HepG2 (cell line): ENCODE results near the gene GPRIN2. TPM values are rescaled to one million over a fixed set of nuclear protein-coding genes. Genes with fewer than 3 reads are reported as not detected.

Source experiments
- ATAC-seq: fragments of 200-7000 bp; cut with Tn5 transposase; 3 replicates; pipeline ENCODE4 v1.9.1; 2020; ENCODE audit warnings: mild to moderate bottlenecking, moderate library complexity
- BruUV-seq: library from RNA; stranded (reverse); fragments of 400-500 nt; replicated peaks from 2 replicates; lab custom pipeline; 2021; lab: Mats Ljungman, UMichigan
- CTCF ChIA-PET: fragments of 300-600 bp; formaldehyde crosslinking; extraction: SDS; loops from one replicate; lab custom pipeline; 2021; ENCODE audit warnings: low total read pairs, inconsistent platforms, low intra/inter-chr PET ratio; lab: Yijun Ruan, JAX
- POLR2A ChIA-PET: fragments of 350-600 bp; sonication (Branson Sonifier 250); formaldehyde crosslinking; loops from one replicate; lab custom pipeline; 2020; ENCODE audit warnings: antibody characterized with exemption, inconsistent platforms; lab: Yijun Ruan, JAX
- DNase-seq: peaks from one replicate; pipeline ENCODE4 v3.0.0-alpha.2; 2015; ENCODE audit warnings: low spot score
- FAIRE-seq: peaks from 3 replicates; lab custom pipeline; 2011; peaks lifted over from hg19 to GRCh38; lab: Jason Lieb, UNC
- H2AFZ ChIP-seq: one replicate; pipeline ENCODE4 v1.6.1; 2011; ENCODE audit warnings: low read length, inconsistent platforms
- H3K27ac ChIP-seq: fragments of 300-600 bp; 3 replicates; pipeline ENCODE4 v1.8.0; 2011; ENCODE audit warnings: mixed run types, mild to moderate bottlenecking, mixed read lengths, low read length, inconsistent platforms; ENCODE audit not compliant: insufficient read depth; ENCODE audit errors: extremely low read length
- H3K27me3 ChIP-seq, 2 experiments: fragments of 200-600 bp in 1 of 2; 2 replicates in 1 of 2; 3 replicates in 1 of 2; pipeline versions ENCODE4 v1.6.0 to v1.8.0; 2011; ENCODE audit warnings: low read length in 2 of 2, mild to moderate bottlenecking in 2 of 2, moderate library complexity in 2 of 2, inconsistent platforms in 1 of 2; ENCODE audit not compliant: insufficient read depth in 2 of 2, control insufficient read depth in 1 of 2
- H3K36me3 ChIP-seq, 2 experiments: fragments of 200-600 bp in 1 of 2; replicated peaks in 1 of 2; 2 replicates in 1 of 2; 3 replicates in 1 of 2; pipeline versions ENCODE4 v1.5.1 to v1.8.0; 2011; ENCODE audit warnings: low read length in 2 of 2, inconsistent platforms in 1 of 2; ENCODE audit not compliant: insufficient read depth in 2 of 2, control insufficient read depth in 1 of 2
- H3K4me1 ChIP-seq: 2 replicates; pipeline ENCODE4 v1.5.1; 2012; ENCODE audit warnings: low read length, inconsistent platforms; ENCODE audit not compliant: insufficient read depth
- H3K4me2 ChIP-seq: 2 replicates; pipeline ENCODE4 v1.6.0; 2011; ENCODE audit warnings: low read depth, low read length, inconsistent platforms
- H3K4me3 ChIP-seq, 3 experiments: fragments of 200-600 bp in 1 of 3; sonication (generic), shearing (Covaris generic) in 1 of 3; replicated peaks in 1 of 3; 2 replicates each; pipeline ENCODE4 v1.5.1; 2011 to 2016; ENCODE audit warnings: low read length in 3 of 3, inconsistent platforms in 2 of 3, low read depth in 2 of 3, mild to moderate bottlenecking in 2 of 3, control low read depth in 1 of 3, mixed read lengths in 1 of 3; ENCODE audit not compliant: insufficient read depth in 1 of 3
- H3K79me2 ChIP-seq: one replicate; pipeline ENCODE4 v1.6.1; 2011; ENCODE audit warnings: low read length, inconsistent platforms; ENCODE audit not compliant: insufficient read depth
- H3K9ac ChIP-seq: 2 replicates; pipeline ENCODE4 v1.6.0; 2011; ENCODE audit warnings: mild to moderate bottlenecking, low read depth, low read length, inconsistent platforms; ENCODE audit not compliant: insufficient read depth
- H3K9me3 ChIP-seq: 2 replicates; pipeline ENCODE4 v1.5.1; 2012; ENCODE audit warnings: mild to moderate bottlenecking, low read length
- H4K20me1 ChIP-seq: 2 replicates; pipeline ENCODE4 v1.6.0; 2011; ENCODE audit warnings: inconsistent platforms, mild to moderate bottlenecking, low read length, moderate library complexity; ENCODE audit not compliant: insufficient read depth
- ATF2 ChIP-seq: sonication (generic); formaldehyde crosslinking; IDR thresholded peaks from 2 replicates; pipeline ENCODE4 v1.4.0; 2020; ENCODE audit warnings: missing genetic modification reagents
- BORCS8-MEF2B ChIP-seq: sonication (generic); formaldehyde crosslinking; IDR thresholded peaks from 2 replicates; pipeline ENCODE4 v1.8.0; 2022; ENCODE audit warnings: mild to moderate bottlenecking, missing genetic modification reagents
- CEBPG ChIP-seq: IDR thresholded peaks from 2 replicates; pipeline ENCODE4 v1.6.1; 2016
- HOXD1 ChIP-seq: sonication (generic); formaldehyde crosslinking; IDR thresholded peaks from 2 replicates; pipeline ENCODE4 v1.5.0; 2020; ENCODE audit warnings: missing genetic modification reagents
- KLF9 ChIP-seq: IDR thresholded peaks from 2 replicates; pipeline ENCODE4 v1.6.1; 2016; ENCODE audit warnings: low read depth
- POLR2A ChIP-seq, 2 experiments: IDR thresholded peaks; 2 replicates each; pipeline ENCODE4 v1.6.1; 2011; ENCODE audit warnings: low read depth in 2 of 2, low read length in 2 of 2, mild to moderate bottlenecking in 1 of 2, moderate library complexity in 1 of 2; ENCODE audit not compliant: insufficient read depth in 1 of 2
- SIN3B ChIP-seq: fragments of 150-350 bp; IDR thresholded peaks from 2 replicates; pipeline ENCODE4 v1.6.1; 2014; ENCODE audit warnings: low read length
- SNAI1 ChIP-seq: sonication (generic); formaldehyde crosslinking; IDR thresholded peaks from 2 replicates; pipeline ENCODE4 v1.5.0; 2020; ENCODE audit warnings: mild to moderate bottlenecking, missing genetic modification reagents, borderline replicate concordance
- SNAPC5 ChIP-seq: sonication (generic); formaldehyde crosslinking; IDR thresholded peaks from 2 replicates; pipeline ENCODE4 v1.8.1; 2023; ENCODE audit warnings: mild to moderate bottlenecking, missing genetic modification reagents, borderline replicate concordance
- ZBTB42 ChIP-seq: sonication (generic); formaldehyde crosslinking; IDR thresholded peaks from 2 replicates; pipeline ENCODE4 v1.5.0; 2020; ENCODE audit warnings: mild to moderate bottlenecking, missing genetic modification reagents
- ZBTB49 ChIP-seq: sonication (generic); formaldehyde crosslinking; IDR thresholded peaks from 2 replicates; pipeline ENCODE4 v1.4.0; 2020; ENCODE audit warnings: missing genetic modification reagents, borderline replicate concordance
- ZNF841 ChIP-seq: sonication (generic); formaldehyde crosslinking; IDR thresholded peaks from 2 replicates; pipeline ENCODE4 v1.8.1; 2023; ENCODE audit warnings: missing genetic modification reagents, borderline replicate concordance
- ZSCAN5A ChIP-seq: sonication (generic); formaldehyde crosslinking; IDR thresholded peaks from 2 replicates; pipeline ENCODE4 v1.8.0; 2022; ENCODE audit warnings: mild to moderate bottlenecking, missing genetic modification reagents, borderline replicate concordance
- WGBS: methylation state at CpG from one replicate; pipeline ENCODE4 v1.1.6; 2017; ENCODE audit warnings: low lambda C conversion rate; 5-methylcytosine and 5-hydroxymethylcytosine counted together
- in situ Hi-C: cut with HindIII; loops from 2 replicates; pipeline ENCODE4 v1.10.0; 2017; ENCODE audit warnings: low pct_unique_long_range_greater_than_20kb; ENCODE audit not compliant: extremely low pct_ligation_motif_present
- intact Hi-C: fragments of 100-400 bp; cut with micrococcal nuclease; formaldehyde crosslinking; loops from one replicate; pipeline ENCODE4 v1.10.0; 2022; ENCODE audit not compliant: unreplicated experiment
- polyA plus RNA-seq, 8 experiments: library from polyadenylated mRNA; depleted of rRNA in 3 of 8; stranded (reverse) in 7 of 8; unstranded in 1 of 8; fragments of >200 nt; fragmentation: Illumina TruSeq in 4 of 8; extraction: Trizol in 4 of 8; gene quantifications; 2 replicates each; pipeline versions ENCODE4 v1.2.1 to v1.2.3, GENCODE V29; 2011 to 2016; ENCODE audit warnings: low read depth in 4 of 8, missing spikeins in 1 of 8, mixed read lengths in 1 of 8; ENCODE audit not compliant: insufficient read depth in 1 of 8
- total RNA-seq, 5 experiments: library from RNA; depleted of rRNA; stranded (reverse); fragments of >200 nt; fragmentation: Illumina TruSeq; extraction: Trizol; gene quantifications; 2 replicates each; pipeline ENCODE4 v1.2.3, GENCODE V29; 2016; ENCODE audit warnings: low read depth in 1 of 5

GPRIN2 gene
- total and polyA plus RNA-seq, 2 of the 13 experiments (the other 11 are each of a cell fraction or from before 2014, with no cell fraction given), result not detected

- no peak for TF ChIP-seq ZSCAN5A (CRISPR knock-in tag)
Observed at GRCh38 chr10:46548498-46549090, 7.9 kb downstream of the GPRIN2 start (continued).

- WGBS, result 7% methylated on average over 11 of the region's 11 CpGs
- H3K4me2 ChIP-seq, result no peak overlapping the region
- DNase-seq (no peak), ATAC-seq (no peak), FAIRE-seq (no peak)
- no peaks in the 10 kb centered on the region for H3K36me3 ChIP-seq
- no peaks in the 10 kb centered on the region for H3K4me1 ChIP-seq
- in situ Hi-C loops, result no loop called here
- no TSS peak for BruUV-seq
- no peaks in the 10 kb centered on the region for H3K9me3 ChIP-seq
- H3K27ac ChIP-seq, result no peak overlapping the region
- ChIA-PET CTCF (no interaction called here), POLR2A (no interaction called here)
- TF ChIP-seq POLR2A (IDR thresholded peaks at IDR 0.05; ENCODE audit: insufficient read depth in 1 of 2, low read depth in 2 of 2, low read length in 2 of 2), result no peak
- no peak for TF ChIP-seq ZBTB49 (CRISPR knock-in tag)
- TF ChIP-seq BORCS8-MEF2B (CRISPR knock-in tag), result no peak
- no peak for TF ChIP-seq ZBTB42 (CRISPR knock-in tag)
- TF ChIP-seq KLF9 (CRISPR knock-in tag), result no peak
- no peak for TF ChIP-seq SIN3B
- TF ChIP-seq HOXD1 (CRISPR knock-in tag), result no peak
- TF ChIP-seq SNAPC5 (CRISPR knock-in tag), result no peak
- TF ChIP-seq ZNF841 (CRISPR knock-in tag), result no peak
- no peak for TF ChIP-seq ATF2 (CRISPR knock-in tag)
- TF ChIP-seq SNAI1 (CRISPR knock-in tag), result no peak
- no peak for TF ChIP-seq CEBPG (CRISPR knock-in tag)
- no peaks in the 10 kb centered on the region for H3K79me2 ChIP-seq
- peaks cover 11 to 66% of the 10 kb centered on the region in 2 experiments for H3K27me3 ChIP-seq
- H3K4me3 ChIP-seq, result no peak overlapping the region
- intact Hi-C loops, result no loop called here
- H2AFZ ChIP-seq, result no peak overlapping the region
- H3K9ac ChIP-seq, result no peak overlapping the region
- H4K20me1 ChIP-seq, result no peaks in the 10 kb centered on the region
Observed at GRCh38 chr10:46547541-46548497, 8.6 kb downstream of the GPRIN2 start.
